Spinal cord (tissue), 10 donors: ENCODE results near the gene ZNF253. TPM values are rescaled to one million over a fixed set of nuclear protein-coding genes. Genes with fewer than 3 reads are reported as not detected.
A peak's percentile ranks its signal among the peaks of the same experiment; 100 is the strongest.
"Not testable (repeated sequence)": the region's sequence is repeated elsewhere in the genome, so short reads cannot be mapped to it uniquely, and the experiment has no call there.

Source experiments
- DNase-seq, 6 donors: peaks; one replicate each; pipeline versions ENCODE4 v3.0.0 to v3.0.0-alpha.2; 2013 to 2015; ENCODE audit warnings: low spot score in 6 of 6, low read depth in 4 of 6
- H3K27ac ChIP-seq: one replicate; pipeline ENCODE4 v1.5.1; 2013; ENCODE audit warnings: low read depth, low read length, control low read depth
- H3K27me3 ChIP-seq: one replicate; pipeline ENCODE4 v1.6.1; 2013; ENCODE audit warnings: low read length; ENCODE audit not compliant: control insufficient read depth, insufficient read depth
- H3K36me3 ChIP-seq: one replicate; pipeline ENCODE4 v1.6.1; 2013; ENCODE audit warnings: low read length; ENCODE audit not compliant: control insufficient read depth, insufficient read depth
- H3K4me1 ChIP-seq: one replicate; pipeline ENCODE4 v1.6.1; 2013; ENCODE audit warnings: low read length; ENCODE audit not compliant: control insufficient read depth, insufficient read depth
- H3K4me3 ChIP-seq: one replicate; pipeline ENCODE4 v1.5.1; 2013; ENCODE audit warnings: low read depth, low read length, control low read depth
- H3K9me3 ChIP-seq: one replicate; pipeline ENCODE4 v1.6.1; 2013; ENCODE audit warnings: low read length; ENCODE audit not compliant: control insufficient read depth, insufficient read depth
- WGBS: methylation state at CpG from one replicate; pipeline ENCODE4 v1.1.5; 2013; ENCODE audit warnings: missing lambda C conversion rate; ENCODE audit not compliant: insufficient coverage; 5-methylcytosine and 5-hydroxymethylcytosine counted together
- long read RNA-seq, 4 donors: transcript quantifications; one replicate each; lab custom pipeline, GENCODE V29; 2026
- polyA plus RNA-seq, 2 donors: library from polyadenylated mRNA; unstranded; fragments of 120-200 nt; gene quantifications; one replicate each; pipeline ENCODE4 v1.2.1, GENCODE V29; 2013; ENCODE audit not compliant: insufficient read length in 2 of 2
- total RNA-seq, 2 donors: library from RNA; depleted of rRNA in 1 of 2; stranded (reverse); fragments of 120-200 nt in 1 of 2; fragments of >200 nt in 1 of 2; gene quantifications; one replicate each; pipeline versions ENCODE4 v1.2.3 to v1.2.4, GENCODE V29; 2013 to 2014
- donor health status: healthy.

The ZNF253 gene
- total RNA-seq (10 to 100 TPM; 20.8 to 27.2 TPM), polyA plus RNA-seq (10 to 100 TPM; 22.3 to 22.8 TPM)
- long read RNA-seq, donor 1, partial matches to known transcripts, result 0 of 10 reads
- long read RNA-seq, donor 1, other reads (novel, unspliced or antisense), result 0 of 10 reads
- long read RNA-seq, donor 2, partial matches to known transcripts, result 0 of 6 reads
- long read RNA-seq, donor 2, other reads (novel, unspliced or antisense), result 0 of 6 reads
- long read RNA-seq, donor 3, partial matches to known transcripts, result 0 of 4 reads
- long read RNA-seq, donor 3, other reads (novel, unspliced or antisense), result 0 of 4 reads
- long read RNA-seq, donor 4, transcript ZNF253-203 (4 exons, 3,519 nt), result major isoform, 7 of 8 reads
- long read RNA-seq, donor 4, partial matches to known transcripts, result 0 of 8 reads
- long read RNA-seq, donor 4, other reads (novel, unspliced or antisense), result 0 of 8 reads

DNA sequence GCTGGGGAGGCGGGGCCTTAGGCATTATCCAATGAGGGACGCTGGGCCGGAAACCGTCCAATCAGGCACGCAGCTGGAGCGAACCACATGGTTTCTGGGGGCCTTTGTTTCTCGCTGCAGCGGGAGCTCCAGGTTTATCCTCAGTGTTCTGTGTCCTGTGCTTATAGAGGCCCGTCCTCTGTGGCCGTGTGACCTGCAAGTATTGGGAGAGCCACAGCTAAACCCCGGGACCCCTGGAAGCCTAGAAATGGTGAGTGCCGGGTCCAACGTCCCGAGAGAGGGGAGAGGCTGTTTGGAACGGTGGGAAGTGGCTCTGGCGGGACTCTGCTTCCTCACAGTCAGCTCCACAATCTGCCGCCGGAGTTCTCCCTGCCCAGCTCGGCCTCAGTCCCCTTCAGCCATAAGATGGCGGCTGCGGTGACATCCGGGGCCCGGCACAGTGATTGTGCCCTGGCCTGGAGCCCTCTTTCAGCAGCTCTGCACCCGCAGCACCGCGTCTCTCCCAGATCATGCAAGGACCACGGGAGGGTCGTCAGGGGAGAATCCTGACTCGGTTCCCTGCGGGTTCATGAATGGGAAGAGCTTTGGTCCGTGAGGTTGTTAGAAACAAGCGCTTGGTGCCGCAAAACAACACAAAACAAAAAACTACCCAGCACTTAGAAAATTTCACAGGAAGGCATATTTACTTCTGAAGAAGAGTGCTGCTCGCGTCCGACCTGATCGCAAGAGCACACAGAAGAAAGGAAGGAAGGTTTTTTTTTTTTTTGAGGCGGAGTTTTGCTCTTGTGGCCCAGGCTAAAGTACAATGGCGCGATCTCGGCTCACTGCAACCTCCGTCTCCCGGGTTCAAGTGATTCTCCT lies at the start of gene ZNF253:
Gene ZNF253 (plus strand): TSS at position 133 of the 861 bp plus-strand sequence. CDS start 115 bp downstream, at position 248.
- 0% methylated on average over 28 of the region's 43 CpGs for WGBS
- Histone ChIP-seq H3K4me1 (peaks cover 3% of the 10 kb centered on the region), H3K27me3 (peaks cover under 1% of the 10 kb centered on the region), H3K27ac (peak within 1 kb of the TSS; percentile 98), H3K4me3 (peak within 1 kb of the TSS; percentile 77), H3K9me3 (no peaks in the 10 kb centered on the region), H3K36me3 (no peaks in the 10 kb centered on the region)
- peak; percentile 89 to 99 (median 98) for DNase-seq

DNA sequence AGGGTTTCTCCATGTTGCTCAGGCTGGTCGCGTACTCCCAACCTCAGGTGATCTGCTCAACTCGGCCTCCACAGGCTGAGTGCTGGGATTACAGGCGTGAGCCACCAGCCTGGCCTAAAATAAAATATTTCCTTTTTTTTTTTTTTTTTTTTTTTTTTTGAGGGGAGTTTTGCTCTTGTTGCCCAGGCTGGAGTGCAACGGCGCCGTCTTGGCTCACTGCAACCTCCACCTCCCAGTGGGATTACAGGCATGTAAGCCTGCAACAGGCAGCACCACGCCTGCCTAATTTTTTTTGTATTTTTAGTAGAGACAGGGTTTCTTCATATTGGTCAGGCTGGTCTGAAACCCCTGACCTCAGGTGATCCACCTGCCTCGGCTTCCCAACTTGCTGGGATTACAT lies 49.0 kb upstream of the ZNF253 start:
- 96% methylated on average over 3 of the region's 9 CpGs for WGBS
- H3K4me1 ChIP-seq, result peaks cover 22% of the 10 kb centered on the region
- DNase-seq, result no peak
- peaks cover 12% of the 10 kb centered on the region for H3K36me3 ChIP-seq
- H3K4me3 ChIP-seq, result no peak overlapping the region
- H3K27ac ChIP-seq, result no peak overlapping the region
- H3K9me3 ChIP-seq, result no peaks in the 10 kb centered on the region
- no peaks in the 10 kb centered on the region for H3K27me3 ChIP-seq

DNA sequence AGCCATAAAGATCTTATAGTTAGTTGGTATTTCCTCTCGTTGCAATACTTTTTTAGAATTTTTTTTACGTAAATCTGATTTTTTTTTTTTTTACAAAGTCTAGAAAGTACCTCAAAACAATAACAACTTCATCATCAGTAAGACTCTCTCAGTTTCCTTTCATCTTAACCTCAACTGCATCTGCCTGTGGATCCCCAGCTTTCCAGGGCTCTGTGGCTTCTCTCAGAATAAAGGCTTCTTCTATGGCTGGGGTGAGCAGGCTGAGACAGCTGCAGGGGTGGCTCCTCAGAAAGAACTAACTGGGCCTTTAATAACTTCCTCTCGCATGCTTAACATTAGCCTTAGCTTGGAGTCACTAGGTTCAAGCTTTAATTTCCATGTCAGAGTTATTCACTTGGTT lies 48.3 kb upstream of the ZNF253 start:
- Histone ChIP-seq H3K4me3 (no peak overlapping the region), H3K36me3 (peaks cover 12% of the 10 kb centered on the region), H3K27ac (no peak overlapping the region), H3K27me3 (no peaks in the 10 kb centered on the region), H3K4me1 (peaks cover 26% of the 10 kb centered on the region), H3K9me3 (no peaks in the 10 kb centered on the region)
- no CpG with 5 or more reads among the region's 3 CpGs for WGBS
- peak in 2 of 6 donors; percentile 3 to 23 for DNase-seq

DNA sequence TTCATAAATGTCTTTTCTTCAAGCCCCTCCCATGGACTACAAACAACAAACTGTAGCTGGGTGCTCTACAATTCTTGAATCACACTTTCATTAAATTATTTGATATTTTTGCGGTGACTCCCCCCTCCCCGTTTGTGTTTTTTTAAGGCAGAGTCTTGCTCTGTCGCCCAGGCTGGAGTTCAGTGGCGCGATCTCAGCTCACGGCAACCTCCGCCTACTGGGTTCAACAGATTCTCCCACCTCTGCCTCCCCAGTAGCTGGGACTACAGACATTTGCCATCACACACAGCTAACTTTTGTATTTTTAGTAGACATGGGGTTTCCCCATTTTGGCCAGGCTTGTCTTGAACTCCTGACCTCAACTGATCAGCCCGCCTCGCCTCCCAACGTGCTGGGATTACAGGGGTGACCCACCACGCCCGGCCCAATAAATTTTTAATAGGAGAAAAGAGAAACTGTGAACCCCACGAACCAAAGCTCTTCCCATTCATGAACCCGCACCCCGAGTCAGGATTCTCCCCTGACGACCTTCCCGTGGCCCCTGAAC lies 44.8 kb upstream of the ZNF253 start:
- peak overlapping the region; percentile 94 for H3K4me3 ChIP-seq
- 1% methylated on average over 16 of the region's 17 CpGs for WGBS
- H3K27ac ChIP-seq, result peak overlapping the region; percentile 97
- no peaks in the 10 kb centered on the region for H3K9me3 ChIP-seq
- H3K4me1 ChIP-seq, result peaks cover 26% of the 10 kb centered on the region
- H3K36me3 ChIP-seq, result peaks cover 5% of the 10 kb centered on the region
- peak in 1 of 6 donors; percentile 3 for DNase-seq
- no peaks in the 10 kb centered on the region for H3K27me3 ChIP-seq

DNA sequence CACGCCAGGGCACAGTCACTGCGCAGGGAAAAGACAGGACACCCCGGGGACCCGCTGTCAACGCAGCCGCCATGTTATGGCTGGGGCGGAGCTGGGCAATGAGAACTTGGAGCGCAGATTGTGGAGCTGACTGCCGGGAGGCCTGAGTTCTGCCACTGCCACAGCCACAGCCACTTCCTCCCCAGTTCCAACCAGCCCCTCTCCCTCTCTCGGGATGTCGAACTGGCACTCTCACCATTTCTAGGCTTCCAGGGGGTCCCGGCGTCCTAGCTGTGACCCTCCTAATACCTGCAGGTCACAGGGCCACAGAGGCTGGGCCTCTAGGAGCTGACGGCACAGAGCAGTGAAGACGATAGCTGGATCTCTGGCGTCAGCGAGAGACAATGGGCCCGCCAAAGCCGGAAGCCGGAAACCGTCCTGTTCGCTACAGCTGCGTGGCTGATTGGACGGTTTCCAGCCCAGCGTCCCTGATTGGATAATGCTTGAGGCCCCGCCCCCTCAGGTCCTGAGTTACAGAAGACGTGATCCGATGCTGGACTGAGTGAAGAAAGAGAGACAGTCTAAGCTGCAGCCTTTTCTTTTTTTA lies 44.2 kb upstream of the ZNF253 start, which contains the start of gene ZNF506:
Gene ZNF506 (minus strand): TSS at position 385 of the 586 bp plus-strand sequence. CDS start 147 bp downstream, at position 238.
- DNase-seq, result peak; percentile 95 to 100 (median 98)
- under 1% methylated on average over 25 of the region's 28 CpGs for WGBS

DNA sequence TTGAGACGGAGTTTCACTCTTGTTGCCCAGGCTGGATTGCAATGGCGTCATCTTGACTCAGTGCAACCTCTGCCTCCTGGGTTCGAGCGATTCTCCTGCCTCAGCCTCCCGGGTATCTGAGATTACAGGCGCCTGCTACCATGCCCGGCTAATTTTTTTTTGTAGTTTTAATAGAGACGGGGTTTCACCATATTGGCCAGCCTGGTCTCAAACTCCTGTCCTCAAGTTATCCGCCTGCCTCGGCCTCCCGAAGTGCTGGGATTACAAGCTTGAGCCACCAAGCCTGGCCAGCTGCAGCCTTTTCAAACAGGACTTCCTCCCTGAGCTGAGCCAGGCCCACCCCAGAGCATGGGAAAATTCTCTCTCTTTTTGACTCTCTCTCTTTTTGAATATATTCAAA lies 43.7 kb upstream of the ZNF253 start:
- H3K9me3 ChIP-seq, H3K36me3 ChIP-seq, H3K27me3 ChIP-seq: not testable (repeated sequence)
- Histone ChIP-seq H3K27ac (peak overlapping the region; percentile 97), H3K4me1 (peaks cover 21% of the 10 kb centered on the region), H3K4me3 (peak overlapping the region; percentile 94)
- DNase-seq, result peak in 2 of 6 donors; percentile 0 to 9
- WGBS, result 5% methylated on average over 9 of the region's 11 CpGs

More for the DNA sequence above, 44.2 kb upstream of the ZNF253 start, which contains the start of gene ZNF506:
- peak within 1 kb of the TSS; percentile 97 for H3K27ac ChIP-seq
- no peaks in the 10 kb centered on the region for H3K9me3 ChIP-seq
- peaks cover 26% of the 10 kb centered on the region for H3K4me1 ChIP-seq
- H3K27me3 ChIP-seq, result no peaks in the 10 kb centered on the region
- H3K4me3 ChIP-seq, result peak within 1 kb of the TSS; percentile 94
- peaks cover 5% of the 10 kb centered on the region for H3K36me3 ChIP-seq

DNA sequence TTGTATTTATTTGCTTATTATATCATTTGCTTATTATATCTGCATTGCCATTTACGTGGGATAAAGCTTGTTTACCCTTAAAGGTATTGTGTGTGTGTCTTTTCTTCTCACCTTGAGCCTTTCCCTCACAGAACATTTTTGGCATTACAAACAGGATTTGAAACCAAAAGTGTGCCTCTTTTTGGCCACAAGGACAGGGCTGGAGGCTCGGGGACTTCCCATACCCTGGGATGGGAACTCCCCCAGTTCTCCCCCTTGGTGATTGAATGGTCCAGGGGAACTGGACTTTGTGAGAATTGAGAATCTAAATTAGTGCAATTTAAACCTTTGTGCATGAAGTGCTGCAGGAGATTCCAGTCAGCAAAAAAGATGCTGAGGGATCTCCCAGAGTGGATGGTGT lies 41.8 kb upstream of the ZNF253 start:
- peaks cover under 1% of the 10 kb centered on the region for H3K36me3 ChIP-seq

DNA sequence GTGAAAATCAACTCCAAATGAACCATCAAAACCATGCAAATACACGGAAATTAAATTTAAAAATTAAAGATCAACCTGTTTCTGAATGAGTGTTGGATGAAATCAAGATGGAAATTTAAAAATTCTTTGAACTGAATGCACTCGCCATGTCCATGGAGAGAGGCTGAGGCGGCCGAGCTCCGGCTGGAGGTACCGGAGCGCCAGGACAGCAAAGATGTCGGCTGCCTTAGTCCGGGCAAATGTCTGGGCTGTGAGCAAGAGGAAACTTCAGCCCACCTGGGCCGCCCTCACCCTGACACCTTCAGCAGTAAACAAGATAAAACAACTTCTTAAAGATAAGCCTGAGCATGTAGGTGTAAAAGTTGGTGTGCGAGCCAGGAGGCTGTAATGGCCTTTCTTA lies 38.8 kb upstream of the ZNF253 start:
- Histone ChIP-seq H3K4me3 (no peak overlapping the region), H3K27ac (no peak overlapping the region), H3K36me3 (no peaks in the 10 kb centered on the region), H3K27me3 (no peaks in the 10 kb centered on the region), H3K9me3 (peaks cover 6% of the 10 kb centered on the region), H3K4me1 (peaks cover 4% of the 10 kb centered on the region)
- 100% methylated on average over 1 of the region's 11 CpGs for WGBS
- no peak for DNase-seq

More for the DNA sequence above, 41.8 kb upstream of the ZNF253 start:
- H3K27me3 ChIP-seq, result no peaks in the 10 kb centered on the region
- no CpG with 5 or more reads among the region's 2 CpGs for WGBS
- peaks cover 2% of the 10 kb centered on the region for H3K9me3 ChIP-seq
- peaks cover 12% of the 10 kb centered on the region for H3K4me1 ChIP-seq
- no peak overlapping the region for H3K27ac ChIP-seq
- no peak for DNase-seq
- H3K4me3 ChIP-seq, result no peak overlapping the region

DNA sequence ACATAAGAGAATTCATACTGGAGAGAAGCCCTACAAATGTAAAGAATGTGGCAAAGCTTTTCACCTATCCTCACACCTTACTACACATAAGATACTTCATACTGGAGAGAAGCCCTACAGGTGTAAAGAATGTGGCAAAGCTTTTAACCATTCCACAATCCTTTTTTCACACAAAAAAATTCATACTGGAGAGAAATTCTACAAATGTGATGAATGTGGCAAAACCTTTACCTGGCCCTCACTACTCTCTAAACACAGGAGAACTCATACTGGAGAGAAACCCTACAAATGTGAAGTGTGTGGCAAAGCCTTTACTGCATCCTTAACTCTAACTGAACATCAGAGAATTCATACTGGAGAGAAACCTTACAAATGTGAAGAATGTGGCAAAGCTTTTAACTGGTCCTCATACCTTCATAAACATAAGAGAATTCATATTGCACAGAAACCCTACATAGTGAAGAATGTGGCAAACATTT lies 30.1 kb upstream of the ZNF253 start:
- Histone ChIP-seq H3K4me3 (no peak overlapping the region), H3K27me3 (no peaks in the 10 kb centered on the region), H3K27ac (no peak overlapping the region), H3K4me1 (no peaks in the 10 kb centered on the region), H3K9me3 (peaks cover 10% of the 10 kb centered on the region), H3K36me3 (no peaks in the 10 kb centered on the region)
- DNase-seq, result no peak
